HG02885 (cell line): Measurements from ENCODE around the gene ZNF764.

ENCODE experiments used
- ATAC-seq: cut with Tn5 transposase; IDR thresholded peaks from one replicate; pipeline ENCODE4 v1.9.1; 2021; ENCODE audit warnings: mild to moderate bottlenecking; ENCODE audit not compliant: unreplicated experiment, poor library complexity

ZNF764 gene

GRCh38 chr16:30570636-30571444, 12.7 kb upstream of the ZNF764 start:
- no peak for ATAC-seq

GRCh38 chr16:30569746-30570635, 11.8 kb upstream of the ZNF764 start:
- no peak for ATAC-seq

GRCh38 chr16:30569281-30569680, 11.1 kb upstream of the ZNF764 start:
- ATAC-seq = no peak

GRCh38 chr16:30567991-30568638, 9.9 kb upstream of the ZNF764 start:
- no peak for ATAC-seq

- no peak for ATAC-seq
These were observed 9.2 kb upstream of the ZNF764 start for GRCh38 chr16:30567160-30567990.

GRCh38 chr16:30566531-30566930, 8.4 kb upstream of the ZNF764 start:
- no peak for ATAC-seq

- ATAC-seq = no peak
These were observed 7.8 kb upstream of the ZNF764 start for GRCh38 chr16:30565984-30566383.

GRCh38 chr16:30565526-30565925, 7.4 kb upstream of the ZNF764 start:
- no peak for ATAC-seq

- ATAC-seq = no peak
These were observed 3.8 kb upstream of the ZNF764 start for GRCh38 chr16:30562021-30562420.

- no peak for ATAC-seq
These were observed 3.1 kb upstream of the ZNF764 start for GRCh38 chr16:30561089-30561816.

GRCh38 chr16:30559690-30560089, 1.5 kb upstream of the ZNF764 start:
- no peak for ATAC-seq

GRCh38 chr16:30558789-30559377, 709 bp upstream of the ZNF764 start:
- ATAC-seq = no peak

GRCh38 chr16:30557707-30557956, 542 bp downstream of the ZNF764 start:
- peak; percentile 5 for ATAC-seq

GRCh38 chr16:30556125-30556473, 2.1 kb downstream of the ZNF764 start:
- no peak for ATAC-seq

GRCh38 chr16:30555315-30556124, 2.7 kb downstream of the ZNF764 start:
- no peak for ATAC-seq

GRCh38 chr16:30554557-30555314, 3.4 kb downstream of the ZNF764 start:
- ATAC-seq = no peak

- ATAC-seq = no peak
These were observed 4.7 kb downstream of the ZNF764 start for GRCh38 chr16:30553393-30553899.

GRCh38 chr16:30552956-30553355, 5.2 kb downstream of the ZNF764 start:
- no peak for ATAC-seq
